Kidney (tissue), 14 donors: Measurements from ENCODE around the gene NPB. TPM values are rescaled to one million over a fixed set of nuclear protein-coding genes. Genes with fewer than 3 reads are reported as not detected.

ENCODE experiments used
- DNase-seq, 5 donors: peaks; one replicate each; pipeline ENCODE4 v3.0.0-alpha.2; 2013 to 2020
- FAIRE-seq: peaks from 2 replicates; lab custom pipeline; 2012; peaks lifted over from hg19 to GRCh38; lab: Jason Lieb, UNC
- H3K27ac ChIP-seq, 2 donors: one replicate each; pipeline ENCODE4 v1.7.0; 2013; ENCODE audit warnings: low read depth in 2 of 2, low read length in 2 of 2, inconsistent platforms in 1 of 2
- H3K27me3 ChIP-seq: one replicate; pipeline ENCODE4 v1.7.1; 2013; ENCODE audit warnings: low read length, inconsistent platforms; ENCODE audit not compliant: control insufficient read depth, insufficient read depth
- H3K36me3 ChIP-seq, 3 donors: one replicate each; pipeline versions ENCODE4 v1.7.0 to v1.7.1; 2013; ENCODE audit warnings: low read length in 3 of 3, control low read depth in 1 of 3, inconsistent platforms in 1 of 3; ENCODE audit not compliant: insufficient read depth in 3 of 3, control insufficient read depth in 2 of 3
- H3K4me1 ChIP-seq, 3 donors: one replicate each; pipeline versions ENCODE4 v1.7.0 to v1.7.1; 2013; ENCODE audit warnings: low read length in 3 of 3, inconsistent platforms in 1 of 3, low read depth in 1 of 3; ENCODE audit not compliant: control insufficient read depth in 2 of 3, insufficient read depth in 2 of 3
- H3K4me3 ChIP-seq, 3 donors: one replicate each; pipeline versions ENCODE4 v1.7.0 to v1.8.1; 2013; ENCODE audit warnings: low read length in 3 of 3, control low read depth in 1 of 3, inconsistent platforms in 1 of 3
- H3K9ac ChIP-seq, 3 donors: one replicate each; pipeline versions ENCODE4 v1.7.0 to v1.7.1; 2013; ENCODE audit warnings: low read length in 3 of 3, control low read depth in 1 of 3, inconsistent platforms in 1 of 3
- H3K9me3 ChIP-seq, 3 donors: one replicate each; pipeline versions ENCODE4 v1.7.0 to v1.7.1; 2013; ENCODE audit warnings: low read length in 3 of 3, control low read depth in 1 of 3, inconsistent platforms in 1 of 3; ENCODE audit not compliant: control insufficient read depth in 2 of 3, insufficient read depth in 1 of 3
- intact Hi-C: fragments of 100-400 bp; cut with DNase I; formaldehyde crosslinking; loops from one replicate; pipeline ENCODE4 v1.11.1; 2022
- polyA plus RNA-seq: library from polyadenylated mRNA; stranded (reverse); fragments of 350-450 nt; fragmentation: Illumina TruSeq; extraction: RNeasy Lipid Tissue Mini Kit (QIAGEN cat#74804); gene quantifications from one replicate; pipeline ENCODE4 v1.2.3, GENCODE V29; 2014; ENCODE audit warnings: low read depth, low replicate concordance; ENCODE audit not compliant: insufficient read depth
- total RNA-seq: library from RNA; stranded (reverse); fragmentation: NEBNext Ultra II Directional; extraction: Animal tissue kit (Norgen Biotek cat#: 25700); gene quantifications from one replicate; pipeline ENCODE4 v1.2.1, GENCODE V29; 2021
- TF ChIP-seq, protein P1 (sequence below): IDR thresholded peaks from 3 replicates; pipeline ENCODE4 v1.5.1; 2012; ENCODE audit warnings: mild to moderate bottlenecking, moderate library complexity, borderline replicate concordance; ENCODE audit not compliant: insufficient read depth; ENCODE audit errors: extremely low read depth
- donor health status: control.
- donor health status: control.
- donor health status: control.
- donor health status: control.
- donor health status: control.
- donor health status: DM: yes; HTN: yes; CAD: no.
- donor health status: Normal renal cell carcinoma (clear cell type).

NPB gene
- total and polyA plus RNA-seq, 2 donors from 2014 or later, result 0.66 to 1.4 TPM

- TF ChIP-seq, protein P1, sequence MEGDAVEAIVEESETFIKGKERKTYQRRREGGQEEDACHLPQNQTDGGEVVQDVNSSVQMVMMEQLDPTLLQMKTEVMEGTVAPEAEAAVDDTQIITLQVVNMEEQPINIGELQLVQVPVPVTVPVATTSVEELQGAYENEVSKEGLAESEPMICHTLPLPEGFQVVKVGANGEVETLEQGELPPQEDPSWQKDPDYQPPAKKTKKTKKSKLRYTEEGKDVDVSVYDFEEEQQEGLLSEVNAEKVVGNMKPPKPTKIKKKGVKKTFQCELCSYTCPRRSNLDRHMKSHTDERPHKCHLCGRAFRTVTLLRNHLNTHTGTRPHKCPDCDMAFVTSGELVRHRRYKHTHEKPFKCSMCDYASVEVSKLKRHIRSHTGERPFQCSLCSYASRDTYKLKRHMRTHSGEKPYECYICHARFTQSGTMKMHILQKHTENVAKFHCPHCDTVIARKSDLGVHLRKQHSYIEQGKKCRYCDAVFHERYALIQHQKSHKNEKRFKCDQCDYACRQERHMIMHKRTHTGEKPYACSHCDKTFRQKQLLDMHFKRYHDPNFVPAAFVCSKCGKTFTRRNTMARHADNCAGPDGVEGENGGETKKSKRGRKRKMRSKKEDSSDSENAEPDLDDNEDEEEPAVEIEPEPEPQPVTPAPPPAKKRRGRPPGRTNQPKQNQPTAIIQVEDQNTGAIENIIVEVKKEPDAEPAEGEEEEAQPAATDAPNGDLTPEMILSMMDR, result no peak
- Histone ChIP-seq H3K27ac (no peak overlapping the region), H3K4me3 (no peak overlapping the region), H3K9me3 (no peaks in the 10 kb centered on the region), H3K4me1 (peaks cover 0 to 25% (median 12%) of the 10 kb centered on the region in 3 donors), H3K36me3 (peaks cover 0 to 27% (median 24%) of the 10 kb centered on the region in 3 donors), H3K9ac (no peak overlapping the region), H3K27me3 (no peaks in the 10 kb centered on the region)
- FAIRE-seq (no peak), DNase-seq (no peak)
- intact Hi-C loops, result no loop called here
These were observed 17.0 kb downstream of the NPB start for GRCh38 chr17:81918832-81919545.

GRCh38 chr17:81920612-81921536 lies 18.8 kb downstream of the NPB start:
- Histone ChIP-seq H3K36me3 (peaks cover 0 to 12% (median 8%) of the 10 kb centered on the region in 3 donors), H3K4me3 (no peak overlapping the region), H3K9ac (no peak overlapping the region), H3K27ac (no peak overlapping the region), H3K4me1 (peaks cover 0 to 39% (median 24%) of the 10 kb centered on the region in 3 donors), H3K9me3 (no peaks in the 10 kb centered on the region), H3K27me3 (no peaks in the 10 kb centered on the region)
- intact Hi-C loops, result no loop called here
- TF ChIP-seq, protein P1, result no peak
- DNase-seq (no peak), FAIRE-seq (no peak)

DNA sequence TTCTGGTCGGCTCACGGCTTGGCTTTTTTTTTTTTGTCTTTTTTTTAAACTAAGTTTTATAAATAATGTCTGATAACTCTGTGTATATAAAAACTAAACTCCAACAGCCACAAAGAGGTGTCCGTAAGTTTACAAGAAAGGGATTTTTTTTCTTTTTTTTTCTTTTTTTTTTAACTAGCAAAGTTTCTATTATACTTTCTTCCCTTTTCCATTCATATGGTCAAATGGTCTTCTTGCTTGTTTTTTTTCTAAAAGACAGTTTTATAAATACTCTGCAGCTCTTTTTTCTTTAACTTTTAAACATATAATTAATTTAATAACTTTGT lies 19.5 kb downstream of the NPB start:
- FAIRE-seq (peak; percentile 11), DNase-seq (no peak)
- no peak overlapping the region for H3K4me3 ChIP-seq
- no peaks in the 10 kb centered on the region for H3K27me3 ChIP-seq
- TF ChIP-seq, protein P1, result no peak
- peaks cover 0 to 12% (median 6%) of the 10 kb centered on the region in 3 donors for H3K36me3 ChIP-seq
- intact Hi-C loops, result no loop called here
- no peak overlapping the region for H3K9ac ChIP-seq
- H3K4me1 ChIP-seq, result peaks cover 0 to 44% (median 30%) of the 10 kb centered on the region in 3 donors
- no peak overlapping the region for H3K27ac ChIP-seq
- H3K9me3 ChIP-seq, result no peaks in the 10 kb centered on the region
